WTC11 (cell line): ENCODE results near the gene RRP36. TPM values are rescaled to one million over a fixed set of nuclear protein-coding genes. Genes with fewer than 3 reads are reported as not detected.

Source experiments
- ATF1 ChIP-seq: sonication (generic); formaldehyde crosslinking; IDR thresholded peaks from 2 replicates; pipeline ENCODE4 v1.8.1; 2023; ENCODE audit warnings: mild to moderate bottlenecking, moderate library complexity, missing genetic modification reagents
- ATF2 ChIP-seq: sonication (generic); formaldehyde crosslinking; IDR thresholded peaks from 2 replicates; pipeline ENCODE4 v1.8.1; 2022; ENCODE audit warnings: low read depth, missing genetic modification reagents, borderline replicate concordance
- CDX4 ChIP-seq: fragments of 250-450 bp; sonication (Bioruptor Pico); IDR thresholded peaks from 2 replicates; pipeline ENCODE4 v1.9.0; 2021; ENCODE audit warnings: moderate library complexity, mild to moderate bottlenecking, inconsistent platforms, borderline replicate concordance
- CTCF ChIP-seq: fragments of 200-600 bp; IDR thresholded peaks from 2 replicates; pipeline ENCODE4 v1.8.0; 2022; ENCODE audit warnings: antibody characterized with exemption
- ELF4 ChIP-seq: sonication (generic); formaldehyde crosslinking; IDR thresholded peaks from 2 replicates; pipeline ENCODE4 v1.8.1; 2022; ENCODE audit warnings: low read depth, mild to moderate bottlenecking, moderate library complexity, missing genetic modification reagents
- ESRRA ChIP-seq: sonication (generic); formaldehyde crosslinking; IDR thresholded peaks from 2 replicates; pipeline ENCODE4 v1.8.1; 2022; ENCODE audit warnings: mild to moderate bottlenecking, missing genetic modification reagents, borderline replicate concordance
- FOXK1 ChIP-seq: sonication (generic); formaldehyde crosslinking; IDR thresholded peaks from 2 replicates; pipeline ENCODE4 v1.8.0; 2022; ENCODE audit warnings: mild to moderate bottlenecking, moderate library complexity, missing genetic modification reagents
- FOXP1 ChIP-seq: sonication (generic); formaldehyde crosslinking; IDR thresholded peaks from 2 replicates; pipeline ENCODE4 v1.8.0; 2022; ENCODE audit warnings: missing genetic modification reagents, mild to moderate bottlenecking, moderate library complexity, borderline replicate concordance
- GRHL2 ChIP-seq: fragments of 250-450 bp; sonication (Bioruptor Pico); IDR thresholded peaks from 2 replicates; pipeline ENCODE4 v1.8.0; 2022; ENCODE audit warnings: mild to moderate bottlenecking, moderate library complexity; ENCODE audit not compliant: insufficient replicate concordance, severe bottlenecking
- MYBL2 ChIP-seq: sonication (generic); formaldehyde crosslinking; IDR thresholded peaks from 2 replicates; pipeline ENCODE4 v1.8.1; 2023; ENCODE audit warnings: mild to moderate bottlenecking, moderate library complexity, missing genetic modification reagents
- NFYB ChIP-seq: sonication (generic); formaldehyde crosslinking; conservative IDR thresholded peaks from 2 replicates; pipeline ENCODE4 v1.8.0; 2022; ENCODE audit warnings: low read depth, missing genetic modification reagents
- STAT6 ChIP-seq: sonication (generic); formaldehyde crosslinking; conservative IDR thresholded peaks from 2 replicates; pipeline ENCODE4 v1.8.1; 2023; ENCODE audit warnings: mild to moderate bottlenecking, low read depth, missing genetic modification reagents, moderate library complexity
- TCF7 ChIP-seq: sonication (generic); formaldehyde crosslinking; IDR thresholded peaks from 2 replicates; pipeline ENCODE4 v1.8.0; 2022; ENCODE audit warnings: mild to moderate bottlenecking, low read depth, missing genetic modification reagents, moderate library complexity
- USF1 ChIP-seq: sonication (generic); formaldehyde crosslinking; IDR thresholded peaks from 2 replicates; pipeline ENCODE4 v1.8.0; 2022; ENCODE audit warnings: mild to moderate bottlenecking, missing genetic modification reagents
- ZNF281 ChIP-seq: sonication (generic); formaldehyde crosslinking; IDR thresholded peaks from 2 replicates; pipeline ENCODE4 v1.8.0; 2023; ENCODE audit warnings: mild to moderate bottlenecking, missing genetic modification reagents
- ZNF512 ChIP-seq: sonication (generic); formaldehyde crosslinking; IDR thresholded peaks from 2 replicates; pipeline ENCODE4 v1.8.1; 2022; ENCODE audit warnings: missing genetic modification reagents, borderline replicate concordance
- total RNA-seq: library from RNA; stranded (reverse); gene quantifications from 3 replicates; pipeline ENCODE4 v1.2.3, GENCODE V29; 2021
- TF ChIP-seq, protein P1 (sequence below): sonication (generic); formaldehyde crosslinking; IDR thresholded peaks from 2 replicates; pipeline ENCODE4 v1.8.1; 2023; ENCODE audit warnings: mild to moderate bottlenecking, missing genetic modification reagents, borderline replicate concordance
- TF ChIP-seq, protein P2 (sequence below): sonication (generic); formaldehyde crosslinking; IDR thresholded peaks from 2 replicates; pipeline ENCODE4 v1.8.1; 2023; ENCODE audit warnings: mild to moderate bottlenecking, moderate library complexity, missing genetic modification reagents

Gene RRP36
- total RNA-seq, 1 experiment from 2014 or later, result 81.0 TPM

DNA sequence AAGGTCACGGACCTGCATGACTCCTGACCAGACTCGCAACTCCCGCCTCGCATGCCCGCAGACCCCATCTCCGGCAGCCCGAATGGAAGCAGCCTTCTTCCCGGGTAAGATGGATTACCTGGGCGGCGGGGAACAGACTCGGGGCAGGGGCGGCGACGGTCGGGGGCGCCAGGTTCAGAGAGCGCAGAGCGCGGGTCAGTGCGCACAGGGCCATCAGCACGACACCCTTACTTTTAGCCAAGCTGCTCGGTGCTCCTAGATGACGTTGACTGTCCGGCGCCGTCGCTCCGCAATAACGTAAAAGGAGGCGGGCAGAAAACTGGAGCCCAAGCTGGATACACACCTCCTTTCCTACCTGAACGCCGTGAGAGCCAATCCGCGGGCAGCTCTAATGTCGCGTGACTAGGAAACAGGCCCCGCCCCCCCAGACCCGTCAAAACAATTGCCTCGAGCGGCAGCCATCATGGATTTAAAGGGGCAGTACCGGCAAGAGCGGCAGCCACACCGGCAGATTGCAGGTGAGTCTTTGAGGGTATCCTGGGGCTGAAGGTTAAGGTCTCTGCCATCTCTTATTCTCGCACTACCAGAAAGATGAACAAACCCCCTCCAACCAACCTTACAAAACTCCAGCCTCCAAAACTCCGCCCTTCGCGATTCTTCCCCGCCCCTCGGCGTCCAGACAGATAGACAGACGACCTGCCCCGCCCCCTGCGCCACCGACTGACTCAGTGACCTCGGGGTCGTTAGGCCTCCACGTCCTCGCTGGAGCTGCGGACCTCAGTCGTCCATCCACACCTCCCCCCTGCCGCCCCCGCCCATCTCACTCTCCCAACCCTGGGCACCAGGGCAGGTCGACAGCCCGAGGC lies 38.0 kb downstream of the RRP36 start, which contains the start of the genes KLC4 and MRPL2 (continued):
- no peak for TF ChIP-seq TCF7
- no peak for TF ChIP-seq CDX4 (CRISPR knock-in tag)
- TF ChIP-seq FOXP1 (CRISPR knock-in tag), result no peak
- no peak for TF ChIP-seq GRHL2
- no peak for TF ChIP-seq STAT6 (CRISPR knock-in tag)
- TF ChIP-seq ZNF281 (CRISPR knock-in tag), result no peak
- TF ChIP-seq FOXK1, result peak; percentile 95
- peak; percentile 76; the same call in 1 of the 2 replicates for TF ChIP-seq USF1 (CRISPR knock-in tag)
- peak; percentile 83; the same call in 1 of the 2 replicates for TF ChIP-seq ATF1 (CRISPR knock-in tag)
- TF ChIP-seq, protein P1, sequence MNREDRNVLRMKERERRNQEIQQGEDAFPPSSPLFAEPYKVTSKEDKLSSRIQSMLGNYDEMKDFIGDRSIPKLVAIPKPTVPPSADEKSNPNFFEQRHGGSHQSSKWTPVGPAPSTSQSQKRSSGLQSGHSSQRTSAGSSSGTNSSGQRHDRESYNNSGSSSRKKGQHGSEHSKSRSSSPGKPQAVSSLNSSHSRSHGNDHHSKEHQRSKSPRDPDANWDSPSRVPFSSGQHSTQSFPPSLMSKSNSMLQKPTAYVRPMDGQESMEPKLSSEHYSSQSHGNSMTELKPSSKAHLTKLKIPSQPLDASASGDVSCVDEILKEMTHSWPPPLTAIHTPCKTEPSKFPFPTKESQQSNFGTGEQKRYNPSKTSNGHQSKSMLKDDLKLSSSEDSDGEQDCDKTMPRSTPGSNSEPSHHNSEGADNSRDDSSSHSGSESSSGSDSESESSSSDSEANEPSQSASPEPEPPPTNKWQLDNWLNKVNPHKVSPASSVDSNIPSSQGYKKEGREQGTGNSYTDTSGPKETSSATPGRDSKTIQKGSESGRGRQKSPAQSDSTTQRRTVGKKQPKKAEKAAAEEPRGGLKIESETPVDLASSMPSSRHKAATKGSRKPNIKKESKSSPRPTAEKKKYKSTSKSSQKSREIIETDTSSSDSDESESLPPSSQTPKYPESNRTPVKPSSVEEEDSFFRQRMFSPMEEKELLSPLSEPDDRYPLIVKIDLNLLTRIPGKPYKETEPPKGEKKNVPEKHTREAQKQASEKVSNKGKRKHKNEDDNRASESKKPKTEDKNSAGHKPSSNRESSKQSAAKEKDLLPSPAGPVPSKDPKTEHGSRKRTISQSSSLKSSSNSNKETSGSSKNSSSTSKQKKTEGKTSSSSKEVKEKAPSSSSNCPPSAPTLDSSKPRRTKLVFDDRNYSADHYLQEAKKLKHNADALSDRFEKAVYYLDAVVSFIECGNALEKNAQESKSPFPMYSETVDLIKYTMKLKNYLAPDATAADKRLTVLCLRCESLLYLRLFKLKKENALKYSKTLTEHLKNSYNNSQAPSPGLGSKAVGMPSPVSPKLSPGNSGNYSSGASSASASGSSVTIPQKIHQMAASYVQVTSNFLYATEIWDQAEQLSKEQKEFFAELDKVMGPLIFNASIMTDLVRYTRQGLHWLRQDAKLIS (CRISPR knock-in tag), result no peak
- TF ChIP-seq ESRRA (CRISPR knock-in tag), result no peak; the same call in 1 of the 2 replicates
- TF ChIP-seq MYBL2 (CRISPR knock-in tag), result 0 out of 2 replicates have a peak, but pooled peaks have one; percentile 33
- TF ChIP-seq NFYB (CRISPR knock-in tag), result peak; percentile 41; the same call in 1 of the 2 replicates
- TF ChIP-seq ATF2 (CRISPR knock-in tag), result no peak
- no peak for TF ChIP-seq ZNF512 (CRISPR knock-in tag)
- TF ChIP-seq, protein P2, sequence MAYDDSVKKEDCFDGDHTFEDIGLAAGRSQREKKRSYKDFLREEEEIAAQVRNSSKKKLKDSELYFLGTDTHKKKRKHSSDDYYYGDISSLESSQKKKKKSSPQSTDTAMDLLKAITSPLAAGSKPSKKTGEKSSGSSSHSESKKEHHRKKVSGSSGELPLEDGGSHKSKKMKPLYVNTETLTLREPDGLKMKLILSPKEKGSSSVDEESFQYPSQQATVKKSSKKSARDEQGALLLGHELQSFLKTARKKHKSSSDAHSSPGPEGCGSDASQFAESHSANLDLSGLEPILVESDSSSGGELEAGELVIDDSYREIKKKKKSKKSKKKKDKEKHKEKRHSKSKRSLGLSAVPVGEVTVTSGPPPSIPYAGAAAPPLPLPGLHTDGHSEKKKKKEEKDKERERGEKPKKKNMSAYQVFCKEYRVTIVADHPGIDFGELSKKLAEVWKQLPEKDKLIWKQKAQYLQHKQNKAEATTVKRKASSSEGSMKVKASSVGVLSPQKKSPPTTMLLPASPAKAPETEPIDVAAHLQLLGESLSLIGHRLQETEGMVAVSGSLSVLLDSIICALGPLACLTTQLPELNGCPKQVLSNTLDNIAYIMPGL (CRISPR knock-in tag), result no peak
- no peak for TF ChIP-seq CTCF
- TF ChIP-seq ELF4, result no peak
